GM18517 (cell line): ENCODE results near the gene LUZP2.

ENCODE experiments used
- ATAC-seq: cut with Tn5 transposase; IDR thresholded peaks from one replicate; pipeline ENCODE4 v1.9.1; 2021; ENCODE audit warnings: mild to moderate bottlenecking, moderate library complexity; ENCODE audit not compliant: unreplicated experiment

LUZP2 gene

GRCh38 chr11:24805671-24806070 is 308.8 kb downstream of the LUZP2 start:
- ATAC-seq, result no peak

DNA sequence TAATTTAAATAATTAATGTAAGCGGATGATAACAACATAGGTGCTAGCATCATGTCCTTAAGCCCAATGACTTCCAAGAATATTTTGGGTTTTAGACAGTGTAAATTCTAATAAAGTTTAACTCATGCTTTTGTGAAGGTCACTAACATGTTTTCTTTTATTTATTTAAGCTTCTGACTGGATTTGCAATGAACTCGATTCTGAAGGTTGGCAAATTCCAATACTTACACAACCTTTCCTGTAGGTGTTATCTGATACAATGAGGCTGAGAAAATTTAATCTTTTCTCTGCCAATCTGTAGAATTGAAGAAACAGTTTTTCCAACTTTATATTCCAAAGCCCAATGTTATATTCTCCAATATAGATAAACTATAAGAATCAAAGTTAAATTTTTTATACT is 311.3 kb downstream of the LUZP2 start:
- ATAC-seq, result no peak

DNA sequence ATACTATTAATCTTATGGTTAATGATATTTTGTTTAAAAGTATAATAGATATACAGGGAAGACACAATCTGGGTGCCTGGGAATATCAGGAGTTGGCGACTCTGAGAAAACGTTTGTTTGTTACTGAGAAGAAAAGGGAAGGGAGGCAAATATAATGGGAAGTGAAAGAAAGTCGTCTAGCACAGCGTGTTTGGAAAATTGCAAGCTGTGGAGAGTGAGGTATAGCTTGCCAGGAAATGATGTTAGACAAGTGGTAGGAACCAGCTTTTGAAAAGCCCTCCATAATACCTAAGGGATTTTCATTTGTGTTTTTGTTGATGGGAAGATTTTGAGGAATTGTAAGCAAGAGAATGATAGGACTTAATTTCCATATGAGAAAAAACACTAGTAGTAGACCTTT is 322.2 kb downstream of the LUZP2 start:
- no peak for ATAC-seq

DNA sequence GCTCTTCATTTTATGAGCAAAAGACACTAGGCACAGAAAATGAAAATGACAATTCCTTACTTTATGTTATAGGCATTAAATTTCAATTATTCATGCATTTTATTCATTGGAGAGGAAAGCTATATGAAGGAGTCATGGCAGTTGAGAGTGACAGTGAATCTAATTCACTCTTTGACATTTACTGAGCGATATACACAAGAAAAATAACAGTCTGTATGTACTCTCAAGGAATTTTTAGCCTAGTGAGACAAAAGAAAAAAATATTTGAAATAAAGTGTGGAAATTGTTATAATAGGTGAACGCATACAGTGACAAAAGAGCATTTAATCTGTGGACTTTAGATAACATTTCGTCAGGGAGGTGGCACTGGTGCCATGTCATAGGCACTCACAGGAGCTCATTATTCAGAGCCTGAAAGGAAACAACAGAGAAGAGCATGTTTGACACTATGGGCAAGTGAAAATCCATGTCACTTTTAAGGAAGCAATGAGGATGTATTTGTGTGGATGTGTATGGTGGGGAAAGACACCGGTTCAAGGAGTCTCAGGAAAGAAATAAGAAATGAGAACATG is 323.1 kb downstream of the LUZP2 start:
- ATAC-seq, result no peak

GRCh38 chr11:24820541-24820940 is 323.7 kb downstream of the LUZP2 start:
- ATAC-seq, result no peak

DNA sequence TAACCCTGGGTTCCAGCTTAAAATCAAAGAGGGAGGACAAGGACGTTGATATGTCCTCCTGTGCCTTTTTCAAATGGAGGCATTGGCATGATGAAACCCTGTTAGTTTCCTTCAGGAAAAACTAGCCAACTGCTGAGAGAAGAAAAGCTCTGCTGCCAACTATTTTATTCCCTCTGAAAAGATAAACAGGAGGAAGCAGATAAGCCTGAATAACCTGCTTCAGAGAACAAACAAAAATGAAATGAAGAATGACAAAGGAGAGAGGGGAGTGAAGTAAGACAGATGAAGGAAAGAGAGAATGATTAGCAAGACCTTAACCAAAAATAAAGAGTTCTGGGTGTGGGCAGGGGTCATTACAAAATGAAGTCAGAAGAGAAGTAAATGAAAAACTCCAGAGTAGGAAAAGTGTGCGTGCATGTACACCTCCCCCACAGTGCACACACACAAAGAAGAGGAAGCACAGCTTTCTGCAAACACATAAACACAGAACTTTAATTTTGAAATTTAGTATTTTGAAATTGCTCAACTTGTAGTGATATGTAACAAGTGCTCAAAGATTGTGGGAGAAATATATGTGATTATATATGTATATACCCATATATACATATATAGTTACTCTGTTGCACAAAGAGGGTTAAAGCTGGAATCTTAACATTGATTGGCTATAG is 332.2 kb downstream of the LUZP2 start:
- ATAC-seq, result no peak

- no peak for ATAC-seq
Observed at GRCh38 chr11:24833573-24833972, 336.7 kb downstream of the LUZP2 start.

- ATAC-seq, result no peak
Observed at GRCh38 chr11:24837112-24837511, 340.3 kb downstream of the LUZP2 start.

GRCh38 chr11:24842308-24842707 is 345.5 kb downstream of the LUZP2 start:
- ATAC-seq, result no peak

DNA sequence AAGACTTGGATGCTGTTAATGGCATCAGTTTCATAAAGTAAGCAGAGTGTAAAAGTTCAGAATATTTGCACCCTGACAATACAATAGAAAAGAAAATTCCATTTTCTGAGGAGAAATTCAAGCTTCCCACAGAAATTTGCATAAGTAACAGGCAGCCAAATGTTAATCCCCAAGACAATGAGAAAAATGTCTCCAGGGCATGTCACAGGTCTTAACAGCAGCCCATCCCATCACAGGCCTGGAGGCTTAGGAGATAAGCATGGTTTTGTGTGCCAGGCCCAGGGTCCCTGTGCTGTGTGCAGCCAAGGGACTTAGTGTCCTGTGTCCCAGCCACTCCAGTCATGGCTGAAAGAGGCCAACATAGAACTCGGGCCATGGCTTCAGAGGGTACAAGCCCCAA is 347.6 kb downstream of the LUZP2 start:
- no peak for ATAC-seq

GRCh38 chr11:24848857-24849256 is 352.0 kb downstream of the LUZP2 start:
- no peak for ATAC-seq

GRCh38 chr11:24855951-24856350 is 359.1 kb downstream of the LUZP2 start:
- no peak for ATAC-seq

DNA sequence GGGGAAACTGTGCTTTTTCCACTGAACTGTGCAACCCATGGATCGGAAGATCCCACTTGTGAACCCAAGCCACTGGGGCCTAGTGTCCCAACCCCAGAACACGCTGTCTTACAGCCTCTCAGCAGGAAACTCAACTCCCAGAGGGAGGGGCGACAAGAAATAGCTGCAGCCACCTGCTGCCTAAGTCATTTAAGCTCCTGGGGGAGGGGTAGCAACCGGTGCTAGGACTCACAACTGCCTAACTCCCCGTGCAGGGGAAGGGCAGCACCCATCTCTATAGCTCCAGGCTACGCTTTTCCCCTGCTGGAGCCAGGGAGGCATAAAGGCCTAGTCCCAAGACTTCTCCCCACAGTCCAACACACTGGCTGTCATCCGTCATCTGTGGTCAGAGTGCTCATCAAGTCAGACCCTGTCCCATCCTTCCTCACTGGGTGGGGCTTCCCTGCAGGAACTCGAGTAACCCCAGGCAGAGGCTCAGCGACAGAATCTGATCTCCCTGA is 363.0 kb downstream of the LUZP2 start:
- ATAC-seq, result no peak

GRCh38 chr11:24861440-24861839 is 364.6 kb downstream of the LUZP2 start:
- ATAC-seq, result no peak

DNA sequence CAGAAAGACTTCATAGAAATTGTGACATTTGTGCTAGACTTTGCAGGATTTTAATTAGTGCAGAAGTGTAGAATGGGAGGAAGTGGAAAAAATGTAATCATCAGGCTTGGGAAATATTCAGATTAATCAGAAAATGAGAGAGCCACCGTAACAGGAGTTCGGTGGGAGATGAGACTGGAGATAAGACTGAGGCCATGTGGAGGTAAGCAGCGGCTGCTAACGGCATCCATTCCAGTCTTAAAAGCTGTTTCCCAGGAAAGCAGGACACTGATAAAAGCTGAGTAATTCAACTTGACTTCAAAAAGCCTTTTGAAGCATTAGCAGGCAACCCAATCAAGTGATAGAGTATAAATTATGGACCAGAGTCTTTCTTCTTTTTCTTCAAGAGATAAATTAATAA is 369.9 kb downstream of the LUZP2 start:
- ATAC-seq, result no peak

GRCh38 chr11:24870048-24870447 is 373.2 kb downstream of the LUZP2 start:
- no peak for ATAC-seq

- ATAC-seq, result no peak
Observed at GRCh38 chr11:24872186-24872585, 375.3 kb downstream of the LUZP2 start.

DNA sequence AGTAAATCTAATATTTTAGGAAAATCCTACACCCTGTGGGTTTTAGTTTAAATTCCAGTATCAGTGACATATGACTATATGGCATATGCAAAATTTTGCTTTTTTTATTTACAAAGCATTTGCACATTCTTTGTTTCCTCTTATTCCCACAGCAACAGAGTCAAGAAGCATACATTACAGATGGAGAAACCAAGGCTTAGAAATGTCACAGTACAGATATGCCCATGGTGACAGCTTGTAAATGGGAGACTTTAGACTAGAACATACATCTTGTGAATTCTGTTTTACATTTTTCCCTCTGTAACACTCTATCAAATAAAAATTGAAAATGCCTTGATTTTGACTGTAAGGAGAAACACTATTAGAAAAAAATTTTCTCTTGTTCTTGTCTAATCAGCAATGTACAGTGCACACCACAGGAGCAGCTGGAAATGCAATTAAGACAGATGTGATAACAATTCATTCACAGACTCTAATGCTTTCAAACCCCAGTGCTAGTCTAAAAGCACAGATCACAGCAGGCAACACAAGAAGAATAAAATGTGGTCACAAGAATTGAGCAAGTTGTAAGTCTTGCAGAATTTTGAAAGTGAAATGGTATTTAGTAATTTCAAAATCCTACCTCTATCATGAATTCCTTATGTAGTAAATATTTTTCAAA is 375.9 kb downstream of the LUZP2 start:
- ATAC-seq, result no peak

DNA sequence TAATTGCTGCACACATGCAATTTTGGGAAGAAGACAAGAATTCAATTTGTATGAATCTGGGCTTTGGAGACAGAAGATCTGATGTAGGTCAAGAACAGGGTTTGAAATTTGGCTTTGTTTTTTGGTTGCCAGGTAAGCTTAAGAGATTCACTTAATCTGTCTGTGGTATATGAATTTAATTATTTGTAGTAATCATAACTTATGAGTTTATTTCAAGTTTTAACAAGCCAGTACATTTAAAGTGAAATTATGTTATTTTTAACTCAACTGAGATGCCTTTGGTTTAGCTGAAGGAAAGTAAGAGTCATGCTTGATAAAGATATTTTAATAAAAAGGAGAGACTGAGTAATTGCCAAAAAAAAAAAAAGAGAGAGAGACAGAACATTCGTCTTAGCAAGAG is 384.1 kb downstream of the LUZP2 start:
- no peak for ATAC-seq

DNA sequence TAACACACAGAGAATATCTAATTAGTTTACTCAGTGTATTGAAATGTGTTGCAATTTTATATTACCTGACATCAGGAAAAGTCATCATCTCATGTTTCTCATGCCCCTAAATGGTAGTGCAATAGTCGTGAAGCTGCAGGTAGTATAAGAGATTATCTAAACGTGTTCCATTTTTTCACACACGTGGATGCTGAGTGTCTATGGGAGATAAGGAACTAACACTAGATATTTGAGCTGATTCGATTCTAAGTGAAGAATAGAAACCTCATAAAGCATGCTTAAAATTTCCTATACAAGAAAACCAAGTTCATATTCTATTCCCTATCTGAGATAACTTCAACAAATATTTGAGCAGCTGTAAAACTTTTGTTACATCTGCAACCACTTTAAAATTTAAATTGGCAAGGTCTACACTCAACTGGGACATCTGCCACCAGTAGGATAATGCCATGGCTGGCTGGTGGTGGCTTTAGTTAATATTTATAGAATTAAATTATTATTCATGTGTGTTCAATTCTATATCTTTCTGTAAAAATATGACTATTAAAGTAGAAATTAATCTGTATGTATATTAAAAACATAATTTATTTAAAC is 388.8 kb downstream of the LUZP2 start:
- no peak for ATAC-seq

DNA sequence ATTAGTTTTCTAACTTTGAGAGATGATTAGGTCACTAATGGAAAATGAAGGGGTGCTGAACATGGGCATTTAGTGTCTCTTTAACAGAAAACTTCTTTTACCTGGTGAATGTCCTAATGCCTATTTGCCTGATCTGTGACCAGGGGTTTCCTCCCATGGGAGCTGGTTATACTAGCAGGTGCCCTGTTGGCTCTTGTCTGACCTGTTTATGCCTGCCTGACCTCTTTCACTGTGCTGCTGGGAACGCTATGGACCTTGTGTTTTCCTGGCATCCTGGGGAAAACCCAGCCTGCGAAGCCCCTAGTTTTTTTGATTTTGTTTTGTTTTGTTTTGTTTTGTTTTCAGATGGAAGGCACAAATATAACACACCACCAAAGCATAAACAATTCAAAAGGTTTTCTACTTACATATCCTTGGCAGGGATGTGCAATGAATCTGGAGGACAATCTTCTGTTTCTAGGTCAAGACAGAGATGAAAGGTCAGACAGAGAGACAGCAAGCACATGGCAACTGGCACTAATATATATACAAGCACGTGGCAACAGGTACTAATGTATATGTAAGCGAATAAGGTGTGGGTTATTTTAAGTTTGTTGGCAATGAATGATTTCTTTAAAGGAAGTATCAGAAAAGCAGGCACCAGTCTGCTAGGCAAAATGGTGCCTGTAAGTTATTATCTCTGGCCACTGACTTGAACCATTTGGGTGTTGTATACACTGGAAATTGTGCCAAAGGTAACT is 390.2 kb downstream of the LUZP2 start:
- ATAC-seq, result no peak
